ENCODE data around the gene CCNG1. TPM values are rescaled to one million over a fixed set of nuclear protein-coding genes. Genes with fewer than 3 reads are reported as not detected.

Gene CCNG1
- total RNA-seq, 1 donor from 2014 or later, result 229 TPM

- Mint-ChIP-seq H3K4me1 (peaks cover 40% of the 10 kb centered on the region), H3K27ac (peak overlapping the region; percentile 62), H3K36me3 (peaks cover 22% of the 10 kb centered on the region), H3K4me3 (peak overlapping the region; percentile 4), H3K27me3 (ENCODE audit: low read depth) (no peaks in the 10 kb centered on the region), H3K9me3 (no peaks in the 10 kb centered on the region)
- DNase-seq (ENCODE audit: low spot score in 2 of 2, unreplicated experiment in 2 of 2), result no peak
- TF ChIP-seq, protein P1, sequence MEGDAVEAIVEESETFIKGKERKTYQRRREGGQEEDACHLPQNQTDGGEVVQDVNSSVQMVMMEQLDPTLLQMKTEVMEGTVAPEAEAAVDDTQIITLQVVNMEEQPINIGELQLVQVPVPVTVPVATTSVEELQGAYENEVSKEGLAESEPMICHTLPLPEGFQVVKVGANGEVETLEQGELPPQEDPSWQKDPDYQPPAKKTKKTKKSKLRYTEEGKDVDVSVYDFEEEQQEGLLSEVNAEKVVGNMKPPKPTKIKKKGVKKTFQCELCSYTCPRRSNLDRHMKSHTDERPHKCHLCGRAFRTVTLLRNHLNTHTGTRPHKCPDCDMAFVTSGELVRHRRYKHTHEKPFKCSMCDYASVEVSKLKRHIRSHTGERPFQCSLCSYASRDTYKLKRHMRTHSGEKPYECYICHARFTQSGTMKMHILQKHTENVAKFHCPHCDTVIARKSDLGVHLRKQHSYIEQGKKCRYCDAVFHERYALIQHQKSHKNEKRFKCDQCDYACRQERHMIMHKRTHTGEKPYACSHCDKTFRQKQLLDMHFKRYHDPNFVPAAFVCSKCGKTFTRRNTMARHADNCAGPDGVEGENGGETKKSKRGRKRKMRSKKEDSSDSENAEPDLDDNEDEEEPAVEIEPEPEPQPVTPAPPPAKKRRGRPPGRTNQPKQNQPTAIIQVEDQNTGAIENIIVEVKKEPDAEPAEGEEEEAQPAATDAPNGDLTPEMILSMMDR (IDR thresholded peaks at IDR 0.05; ENCODE audit: unreplicated experiment), result no peak
Observed at GRCh38 chr5:163456029-163456589, 18.7 kb downstream of the CCNG1 start.

- H3K4me3 Mint-ChIP-seq, result no peak overlapping the region
Observed at GRCh38 chr5:163456840-163457239, 19.4 kb downstream of the CCNG1 start.

GRCh38 chr5:163458778-163459385 lies 21.5 kb downstream of the CCNG1 start:
- Mint-ChIP-seq H3K36me3 (peaks cover 13% of the 10 kb centered on the region), H3K27ac (peak overlapping the region; percentile 100)
- TF ChIP-seq, protein P1 (IDR thresholded peaks at IDR 0.05; ENCODE audit: unreplicated experiment), result no peak

More at GRCh38 chr5:163456840-163457239, 19.4 kb downstream of the CCNG1 start:
- peak overlapping the region; percentile 56 for H3K27ac Mint-ChIP-seq
- no peaks in the 10 kb centered on the region for H3K9me3 Mint-ChIP-seq
- no peak for DNase-seq (ENCODE audit: low spot score in 2 of 2, unreplicated experiment in 2 of 2)
- no peaks in the 10 kb centered on the region for H3K27me3 Mint-ChIP-seq (ENCODE audit: low read depth)
- H3K4me1 Mint-ChIP-seq, result peaks cover 44% of the 10 kb centered on the region
- TF ChIP-seq, protein P1 (IDR thresholded peaks at IDR 0.05; ENCODE audit: unreplicated experiment), result no peak
- H3K36me3 Mint-ChIP-seq, result peaks cover 19% of the 10 kb centered on the region

GRCh38 chr5:163459462-163459818 lies 22.0 kb downstream of the CCNG1 start:
- Mint-ChIP-seq H3K4me3 (peak overlapping the region; percentile 88), H3K27me3 (ENCODE audit: low read depth) (no peaks in the 10 kb centered on the region), H3K9me3 (no peaks in the 10 kb centered on the region), H3K27ac (peak overlapping the region; percentile 100), H3K36me3 (peaks cover 13% of the 10 kb centered on the region), H3K4me1 (peaks cover 50% of the 10 kb centered on the region)
- DNase-seq (ENCODE audit: low spot score in 2 of 2, unreplicated experiment in 2 of 2), result no peak
- TF ChIP-seq, protein P1 (IDR thresholded peaks at IDR 0.05; ENCODE audit: unreplicated experiment), result no peak

More at GRCh38 chr5:163458778-163459385, 21.5 kb downstream of the CCNG1 start:
- H3K4me1 Mint-ChIP-seq, result peaks cover 50% of the 10 kb centered on the region
- no peaks in the 10 kb centered on the region for H3K9me3 Mint-ChIP-seq
- H3K4me3 Mint-ChIP-seq, result peak overlapping the region; percentile 88
- no peaks in the 10 kb centered on the region for H3K27me3 Mint-ChIP-seq (ENCODE audit: low read depth)
- no peak for DNase-seq (ENCODE audit: low spot score in 2 of 2, unreplicated experiment in 2 of 2)

- Mint-ChIP-seq H3K9me3 (no peaks in the 10 kb centered on the region), H3K27ac (peak within 1 kb of the TSS; percentile 100), H3K4me1 (peaks cover 45% of the 10 kb centered on the region), H3K36me3 (peaks cover 11% of the 10 kb centered on the region), H3K27me3 (ENCODE audit: low read depth) (no peaks in the 10 kb centered on the region), H3K4me3 (peak within 1 kb of the TSS; percentile 88)
- TF ChIP-seq, protein P1 (IDR thresholded peaks at IDR 0.05; ENCODE audit: unreplicated experiment), result no peak
- peak; percentile 95 to 96 for DNase-seq (ENCODE audit: low spot score in 2 of 2, unreplicated experiment in 2 of 2)
Observed at GRCh38 chr5:163459819-163460561, 22.6 kb downstream of the CCNG1 start, which contains the start of gene NUDCD2. NUDCD2 (minus strand) TSS chr5:163460102; CDS start chr5:163460050, 52 bp downstream.

All from mesothelial cell of epicardium (in vitro differentiated cells).